ENCODE results near the gene LUC7L2. TPM values are rescaled to one million over a fixed set of nuclear protein-coding genes. Genes with fewer than 3 reads are reported as not detected.

Gene LUC7L2
- total RNA-seq, 1 experiment from 2014 or later, result 81.2 TPM

DNA sequence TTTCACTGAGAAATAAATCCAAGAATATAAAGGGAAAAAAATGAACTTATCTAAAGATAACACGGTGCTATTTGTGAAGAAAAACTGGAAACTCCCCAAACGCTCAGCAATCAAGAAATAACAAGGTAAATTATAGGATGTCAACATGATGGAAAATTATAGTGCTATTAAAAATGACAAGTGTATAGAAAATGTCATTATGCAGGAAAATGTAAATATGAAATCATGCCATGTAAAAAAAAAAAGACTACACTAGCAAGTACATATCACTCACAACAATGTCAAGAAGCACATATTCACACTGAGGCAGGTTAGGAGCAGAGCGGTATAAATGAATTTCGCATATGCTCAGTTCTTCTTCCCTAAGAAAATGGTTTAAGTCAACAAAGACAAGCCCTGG lies 96.1 kb downstream of the LUC7L2 start:
- TF ChIP-seq, protein P1, sequence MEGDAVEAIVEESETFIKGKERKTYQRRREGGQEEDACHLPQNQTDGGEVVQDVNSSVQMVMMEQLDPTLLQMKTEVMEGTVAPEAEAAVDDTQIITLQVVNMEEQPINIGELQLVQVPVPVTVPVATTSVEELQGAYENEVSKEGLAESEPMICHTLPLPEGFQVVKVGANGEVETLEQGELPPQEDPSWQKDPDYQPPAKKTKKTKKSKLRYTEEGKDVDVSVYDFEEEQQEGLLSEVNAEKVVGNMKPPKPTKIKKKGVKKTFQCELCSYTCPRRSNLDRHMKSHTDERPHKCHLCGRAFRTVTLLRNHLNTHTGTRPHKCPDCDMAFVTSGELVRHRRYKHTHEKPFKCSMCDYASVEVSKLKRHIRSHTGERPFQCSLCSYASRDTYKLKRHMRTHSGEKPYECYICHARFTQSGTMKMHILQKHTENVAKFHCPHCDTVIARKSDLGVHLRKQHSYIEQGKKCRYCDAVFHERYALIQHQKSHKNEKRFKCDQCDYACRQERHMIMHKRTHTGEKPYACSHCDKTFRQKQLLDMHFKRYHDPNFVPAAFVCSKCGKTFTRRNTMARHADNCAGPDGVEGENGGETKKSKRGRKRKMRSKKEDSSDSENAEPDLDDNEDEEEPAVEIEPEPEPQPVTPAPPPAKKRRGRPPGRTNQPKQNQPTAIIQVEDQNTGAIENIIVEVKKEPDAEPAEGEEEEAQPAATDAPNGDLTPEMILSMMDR (conservative IDR thresholded peaks at IDR 0.05), result no peak
- Mint-ChIP-seq H3K9me3 (no peaks in the 10 kb centered on the region), H3K27ac (no peak overlapping the region), H3K4me1 (peaks cover 25 to 31% of the 10 kb centered on the region in 2 experiments), H3K4me3 (no peak overlapping the region), H3K27me3 (ENCODE audit: low read depth) (no peaks in the 10 kb centered on the region), H3K36me3 (ENCODE audit: insufficient read depth in 1 of 3, low read depth in 3 of 3) (peaks cover 2 to 15% (median 6%) of the 10 kb centered on the region in 3 experiments; a peak in 5 of 7 replicates)
- no peak overlapping the region for H3K4me2 ChIP-seq (ENCODE audit: insufficient read depth, insufficient read length, low read length)
- H2BK15ac ChIP-seq (ENCODE audit: low read depth, low read length), result no peak overlapping the region
- no peak overlapping the region for H2BK12ac ChIP-seq (ENCODE audit: insufficient read length, low read depth, low read length)
- no peak overlapping the region for H3K9ac ChIP-seq (ENCODE audit: extremely low read depth, insufficient read length, low read length)
- no peak for DNase-seq
- no peak overlapping the region for H4K91ac ChIP-seq (ENCODE audit: insufficient read length, low read depth, low read length)
- H2AFZ ChIP-seq (ENCODE audit: low read length), result no peak overlapping the region
- no peak overlapping the region for H3K27ac ChIP-seq (ENCODE audit: insufficient read length, low read depth, low read length)
- no peak overlapping the region for H4K5ac ChIP-seq (ENCODE audit: insufficient read length, low read depth, low read length)
- no peaks in the 10 kb centered on the region for H3K27me3 ChIP-seq (ENCODE audit: insufficient read depth, low read length)
- no peaks in the 10 kb centered on the region for H3K79me1 ChIP-seq (ENCODE audit: insufficient read depth, low read depth, low read length, poor library complexity, severe bottlenecking)
- H3K56ac ChIP-seq (ENCODE audit: insufficient read length, low read depth, low read length), result no peak overlapping the region
- H3K4ac ChIP-seq (ENCODE audit: low read depth, low read length), result no peak overlapping the region
- no peaks in the 10 kb centered on the region for H3K9me3 ChIP-seq (ENCODE audit: control insufficient read depth, low read depth, low read length)
- H3K23ac ChIP-seq (ENCODE audit: insufficient read length, low read depth, low read length), result no peak overlapping the region
- no peak overlapping the region for H2BK20ac ChIP-seq (ENCODE audit: low read depth, low read length, poor library complexity, severe bottlenecking)
- no peak overlapping the region for H2BK5ac ChIP-seq (ENCODE audit: insufficient read length, low read length)
- no CpG with 5 or more reads among the region's 4 CpGs for WGBS (ENCODE audit: extremely low coverage, insufficient read length, low lambda C conversion rate)
- H3K79me2 ChIP-seq (ENCODE audit: insufficient read depth, low read length), result no peaks in the 10 kb centered on the region
- H4K8ac ChIP-seq (replicated peaks; ENCODE audit: insufficient read length, low read depth, low read length), result no peak overlapping the region
- no peak overlapping the region for H2BK120ac ChIP-seq (ENCODE audit: low read depth, low read length, poor library complexity, severe bottlenecking)
- no peaks in the 10 kb centered on the region for H3K4me1 ChIP-seq (ENCODE audit: insufficient read depth, low read length)
- no peak overlapping the region for H2AK5ac ChIP-seq (ENCODE audit: insufficient read length, low read length)
- no peak overlapping the region for H3K18ac ChIP-seq (ENCODE audit: insufficient read length, low read depth, low read length)
- H3K23me2 ChIP-seq (ENCODE audit: insufficient read length, low read depth, low read length, poor library complexity, severe bottlenecking), result no peaks in the 10 kb centered on the region
- H3K14ac ChIP-seq (ENCODE audit: insufficient read depth, low read length), result no peak overlapping the region
- peaks cover 2% of the 10 kb centered on the region for H4K20me1 ChIP-seq (ENCODE audit: control insufficient read depth, insufficient read depth, insufficient read length)
- no peak overlapping the region for H3T11ph ChIP-seq (ENCODE audit: low read length)
